GM11168 (cell line): ENCODE measurements around the gene ZNF414.
"Not testable (repeated sequence)": the region's sequence is repeated elsewhere in the genome, so short reads cannot be mapped to it uniquely, and the experiment has no call there.

Experiments
- in situ Hi-C: fragments of 300-500 bp; cut with MboI; formaldehyde crosslinking; loops from one replicate; pipeline ENCODE4 v1.12.0; 2022; ENCODE audit warnings: low sequenced_read_pairs; ENCODE audit not compliant: unreplicated experiment

Gene ZNF414

DNA sequence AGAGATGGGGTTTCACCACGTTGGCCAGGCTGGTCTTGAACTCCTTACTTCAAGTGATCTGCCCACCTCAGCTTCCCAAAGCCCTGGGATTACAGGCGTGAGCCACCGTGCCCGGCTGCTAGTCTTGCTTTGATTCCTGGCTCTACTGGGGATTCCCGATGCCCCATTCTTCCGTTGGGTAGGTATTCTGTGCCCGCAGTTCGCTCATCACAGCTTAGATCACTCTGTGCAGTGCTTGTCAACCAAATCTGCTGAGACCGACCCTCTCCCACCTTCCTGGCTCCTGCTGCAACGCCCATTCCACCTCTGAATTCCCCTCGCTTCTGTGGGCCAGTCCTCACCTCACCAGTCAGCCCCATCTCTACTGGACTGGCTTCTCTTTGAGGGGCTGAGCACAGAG, 4.6 kb upstream of the ZNF414 start:
- in situ Hi-C loops, result no loop called here

DNA sequence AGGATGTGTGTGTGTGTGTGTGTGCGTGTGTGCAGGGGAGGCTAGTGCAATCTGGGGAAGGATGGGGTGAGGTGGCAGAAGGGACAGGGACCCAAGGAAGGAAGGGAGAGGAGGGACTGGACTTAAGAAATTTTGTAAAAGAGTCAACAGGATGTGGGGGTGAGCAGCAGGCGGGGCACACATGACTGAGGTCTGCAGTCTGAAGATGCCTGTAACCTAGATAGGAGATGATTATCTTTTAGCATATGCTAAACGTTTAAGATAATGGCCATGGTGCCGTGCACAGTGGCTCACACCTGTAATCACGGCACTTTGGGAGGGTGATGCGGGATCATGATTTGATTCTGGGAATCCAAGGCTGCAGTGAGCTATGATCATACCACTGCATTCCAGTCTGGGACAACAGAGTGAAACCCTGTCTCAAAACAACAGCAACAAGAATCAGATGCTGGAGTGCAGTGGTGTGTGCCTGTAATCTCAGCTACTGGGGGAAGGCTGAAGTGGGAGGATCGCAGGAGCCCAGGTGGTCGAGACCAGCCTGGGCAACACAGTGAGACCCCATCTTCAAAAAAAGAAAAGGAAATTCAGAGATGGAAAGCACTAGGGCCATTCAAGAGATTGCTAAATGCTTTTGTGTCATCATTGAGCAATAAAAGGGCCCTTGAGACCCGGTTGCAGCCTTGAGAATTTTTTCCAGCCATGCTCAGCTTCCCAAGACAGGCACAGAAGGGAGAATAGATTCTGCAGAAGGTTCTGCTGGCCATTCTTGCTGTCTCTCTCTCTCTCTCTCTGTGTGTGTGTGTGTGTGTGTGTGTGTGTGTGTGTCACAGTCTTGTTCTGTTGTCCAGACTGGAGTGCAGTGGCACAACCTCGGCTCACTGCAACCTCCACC, 3.8 kb upstream of the ZNF414 start:
- in situ Hi-C loops, result no loop called here

DNA sequence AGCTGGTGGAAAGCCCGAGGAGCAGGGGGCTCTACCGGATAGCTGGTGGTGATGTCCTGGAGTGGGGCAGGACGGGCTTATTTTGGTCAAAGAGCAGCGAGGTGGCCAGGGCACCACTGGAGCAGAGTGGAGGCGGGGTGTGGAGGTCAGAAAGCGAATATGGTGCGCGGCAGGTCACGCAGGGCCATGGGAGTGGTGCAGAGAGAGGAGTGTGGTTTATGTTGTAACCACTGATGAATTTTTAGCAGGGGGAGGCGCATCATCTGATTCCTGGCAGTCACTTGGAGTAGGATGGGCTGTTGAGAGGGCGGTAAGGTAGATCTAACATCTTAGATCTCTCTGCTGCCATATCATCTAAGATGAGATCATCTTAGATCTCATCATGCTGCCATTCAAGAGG, 1.4 kb upstream of the ZNF414 start:
- in situ Hi-C loops, result no loop called here

DNA sequence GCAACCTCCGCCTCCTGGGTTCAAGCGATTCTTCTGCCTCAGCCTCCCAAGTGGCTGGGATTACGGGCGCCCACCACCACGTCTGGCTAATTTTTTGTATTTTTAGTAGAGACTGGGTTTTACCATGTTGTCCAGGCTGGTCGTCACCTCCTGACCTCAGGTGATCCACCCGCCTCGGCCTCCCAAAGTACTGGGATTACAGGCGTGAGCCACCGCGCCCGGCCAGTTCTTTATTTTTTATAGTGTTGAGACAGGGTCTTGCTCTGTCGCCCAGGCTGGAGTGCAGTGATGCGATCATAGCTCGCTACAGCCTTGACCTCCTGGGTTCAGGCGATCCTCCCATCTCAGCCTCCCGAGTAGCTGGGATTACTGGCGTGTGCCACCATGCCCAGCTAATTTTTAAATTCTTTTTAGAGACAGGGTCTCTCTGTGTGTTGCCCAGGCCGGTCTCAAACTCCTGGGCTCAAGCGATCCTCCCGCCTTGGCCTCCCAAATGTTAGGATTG, 590 bp upstream of the ZNF414 start:
- in situ Hi-C loops, result not testable (repeated sequence)

DNA sequence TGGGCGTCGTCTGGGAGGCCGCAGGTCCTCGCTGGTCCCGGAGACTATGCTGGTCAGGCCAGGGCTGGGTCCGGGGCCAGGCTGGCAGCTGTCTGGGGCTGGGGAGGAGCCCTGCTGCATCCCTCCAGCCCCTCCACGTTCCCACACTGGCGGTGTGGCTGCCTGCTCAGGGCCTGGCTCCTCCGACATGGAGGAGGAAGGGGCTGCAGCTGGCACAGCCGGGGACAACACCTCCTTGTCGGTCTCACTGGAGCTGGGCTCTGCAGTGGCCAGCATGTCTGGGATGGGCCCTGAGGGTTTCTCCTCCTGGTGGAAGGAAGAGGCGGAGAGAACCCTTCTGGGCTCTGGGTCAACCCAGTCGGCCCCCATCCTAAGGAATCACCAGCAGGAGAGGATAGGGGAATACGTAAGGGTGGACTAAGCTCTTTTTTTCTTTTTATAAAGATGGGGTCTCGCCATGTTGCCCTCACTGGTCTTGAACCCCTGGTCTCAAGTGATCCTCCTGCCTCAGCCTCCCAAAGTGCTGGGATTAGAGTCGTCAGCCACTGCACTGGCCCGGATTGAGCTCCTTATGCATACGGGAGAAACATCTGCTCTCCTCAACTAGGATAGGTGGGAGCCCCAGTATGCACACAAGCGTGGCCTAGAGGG, 806 bp downstream of the ZNF414 start:
- in situ Hi-C loops, result no loop called here

DNA sequence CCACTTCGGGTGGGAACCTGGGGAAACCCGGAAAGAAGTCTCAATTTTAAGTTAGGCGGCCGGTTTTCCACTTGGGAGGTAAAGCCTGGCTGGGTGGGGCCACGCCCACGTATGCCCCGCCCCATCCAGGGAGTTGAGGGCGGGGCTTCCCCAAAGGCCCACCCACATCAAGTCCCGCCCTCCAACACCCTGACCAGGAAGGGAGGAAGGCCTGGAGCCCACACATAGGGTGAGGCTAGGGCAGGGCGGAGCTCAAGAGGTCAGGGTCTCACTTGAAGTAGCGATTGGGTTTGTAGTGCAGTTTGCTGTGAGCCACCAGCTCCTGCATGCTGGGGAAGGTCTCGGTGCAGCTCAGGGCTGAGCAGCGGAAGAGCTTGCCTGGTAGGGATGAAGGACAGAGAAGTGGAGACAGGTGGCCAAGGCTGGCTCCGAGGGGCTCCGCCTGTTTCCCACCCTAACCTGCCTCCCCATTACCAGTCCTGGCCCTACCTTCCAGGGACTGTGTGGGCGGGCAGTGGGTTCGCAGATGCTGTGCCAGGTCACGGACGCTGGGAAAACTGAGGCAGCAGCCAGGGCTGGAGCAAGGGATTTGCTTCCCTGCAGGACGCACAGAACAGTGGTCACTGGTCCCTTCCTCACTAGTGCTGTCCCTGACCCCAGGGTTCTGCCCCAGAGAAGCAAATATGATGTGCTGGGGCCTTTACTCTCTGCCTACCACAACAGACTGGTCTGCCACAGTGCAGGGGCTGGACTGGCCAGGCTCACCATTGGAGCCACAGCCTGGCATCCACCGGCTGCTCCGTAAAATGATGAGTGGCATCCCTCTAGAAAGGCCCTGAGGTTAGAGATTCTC, 1.6 kb downstream of the ZNF414 start:
- in situ Hi-C loops, result no loop called here

DNA sequence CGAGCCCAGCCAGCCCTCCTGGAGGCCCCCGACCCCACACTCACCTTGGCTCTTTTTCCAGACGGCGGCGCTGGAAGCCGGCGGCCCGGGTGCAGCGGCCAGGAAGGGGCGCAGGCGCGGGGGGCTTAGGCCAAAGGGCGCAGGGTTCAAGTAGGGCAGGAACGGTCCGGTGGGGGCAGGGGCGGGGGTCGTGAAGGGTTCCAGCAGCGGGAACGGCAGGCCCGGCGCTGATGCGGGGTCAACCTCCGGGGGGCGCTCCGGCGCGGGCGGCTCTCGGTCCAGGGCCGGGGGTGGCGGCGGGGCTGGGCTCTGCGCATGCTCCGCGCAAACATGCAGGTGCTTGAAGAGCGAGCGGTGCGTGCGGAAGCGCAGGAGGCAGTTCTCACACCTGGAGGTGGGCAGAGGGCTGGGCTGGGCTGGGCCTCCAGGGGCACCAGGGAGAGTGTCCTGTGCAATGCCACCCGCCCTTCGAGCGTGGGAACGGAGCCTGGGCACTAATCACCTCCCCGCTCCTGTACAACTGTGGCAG, 2.3 kb downstream of the ZNF414 start:
- in situ Hi-C loops, result no loop called here

DNA sequence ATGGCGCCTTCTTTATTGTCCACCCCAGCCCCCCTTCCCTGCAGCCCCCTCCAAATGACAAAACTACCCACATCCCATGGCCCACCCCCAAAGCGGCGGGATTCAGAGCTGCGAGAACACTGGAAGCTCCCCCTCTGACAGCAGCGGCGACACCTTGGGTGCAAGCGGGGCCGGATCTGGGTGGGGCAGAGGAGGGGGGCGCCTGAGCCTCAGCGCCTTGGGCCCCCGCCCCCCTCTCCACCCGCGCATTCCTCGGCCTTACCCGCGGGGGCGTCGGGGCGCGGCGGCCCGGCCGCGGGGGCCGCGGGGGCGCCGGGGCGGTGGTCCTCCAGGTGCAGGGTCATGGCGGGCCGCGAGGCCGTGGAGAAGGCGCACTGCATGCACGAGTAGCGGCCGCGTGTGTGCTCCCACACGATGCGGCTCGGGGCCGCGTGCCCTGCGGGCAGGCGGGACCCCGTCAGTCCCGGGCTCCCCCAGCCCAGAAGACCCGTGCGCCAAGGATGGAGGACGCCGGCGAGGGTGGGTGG, 3.3 kb downstream of the ZNF414 start:
- in situ Hi-C loops, result no loop called here

DNA sequence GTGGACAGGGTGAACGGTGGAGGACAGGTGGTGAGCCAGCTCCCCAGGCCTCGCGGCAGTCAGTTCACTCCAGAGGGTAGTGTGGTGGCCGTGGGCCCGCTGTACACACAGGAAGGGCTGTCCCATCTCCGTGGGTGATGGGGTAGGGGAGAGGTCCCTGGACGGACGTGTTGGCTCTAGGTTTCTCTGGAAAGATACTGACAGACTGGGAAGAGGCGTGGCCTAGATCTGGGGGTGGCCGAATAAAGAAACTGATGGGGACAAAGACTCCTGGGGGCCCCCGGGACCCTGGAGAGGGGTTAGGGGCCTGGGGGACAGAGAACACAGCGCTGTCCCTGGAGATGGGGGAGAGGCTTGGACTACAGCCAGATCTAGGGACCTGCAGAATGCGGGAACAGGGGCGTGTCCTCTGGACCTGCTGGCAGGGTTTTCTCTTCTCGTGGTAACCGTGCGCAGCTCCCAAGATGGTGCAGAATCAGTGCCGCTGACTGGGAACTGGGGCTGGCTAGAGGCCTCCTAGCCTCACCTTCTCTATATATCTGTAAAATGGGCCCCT, 7.5 kb downstream of the ZNF414 start:
- in situ Hi-C loops, result loop anchor here (10.0 kb wide), 1 partner anchor 92 kb away; the partner anchor contains the start of gene MARCHF2

DNA sequence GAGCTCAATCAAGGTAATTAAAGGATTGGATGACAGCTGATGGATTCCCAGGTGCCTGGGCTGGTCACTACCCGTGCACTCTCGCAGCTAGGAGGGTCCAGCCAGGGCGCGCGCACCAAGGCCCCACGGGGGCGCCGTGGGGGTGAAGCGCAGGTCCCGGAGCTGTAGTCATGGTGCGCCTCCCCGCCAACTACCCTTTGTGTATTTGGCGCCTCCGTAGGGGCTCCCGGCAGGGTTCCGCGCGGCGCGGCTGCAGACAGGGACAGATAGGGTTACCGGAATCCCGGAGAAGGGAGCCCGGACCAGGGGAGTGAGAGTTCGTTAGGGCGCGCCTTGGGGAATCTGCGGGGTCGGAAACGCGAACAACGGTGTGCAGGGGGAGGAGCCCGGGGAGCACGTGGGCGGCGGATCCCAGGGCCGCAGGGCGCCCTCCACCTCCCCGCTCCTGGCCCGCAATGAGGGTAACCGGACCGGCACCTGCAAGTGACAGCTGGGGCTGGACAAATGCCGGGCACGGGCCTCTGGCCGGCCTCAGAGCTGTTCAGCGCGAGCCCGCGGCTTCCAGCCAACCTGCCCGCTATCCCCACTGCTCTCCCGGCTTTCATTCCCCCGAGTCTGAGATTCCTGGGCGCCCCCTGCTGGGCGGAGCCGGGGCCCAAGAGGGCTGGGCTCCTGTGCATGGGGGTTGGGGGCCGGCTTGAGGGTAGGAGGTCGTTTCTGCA, 8.1 kb downstream of the ZNF414 start:
- in situ Hi-C loops, result loop anchor here (10.0 kb wide), 1 partner anchor 91 kb away; the partner anchor contains the start of gene MARCHF2

DNA sequence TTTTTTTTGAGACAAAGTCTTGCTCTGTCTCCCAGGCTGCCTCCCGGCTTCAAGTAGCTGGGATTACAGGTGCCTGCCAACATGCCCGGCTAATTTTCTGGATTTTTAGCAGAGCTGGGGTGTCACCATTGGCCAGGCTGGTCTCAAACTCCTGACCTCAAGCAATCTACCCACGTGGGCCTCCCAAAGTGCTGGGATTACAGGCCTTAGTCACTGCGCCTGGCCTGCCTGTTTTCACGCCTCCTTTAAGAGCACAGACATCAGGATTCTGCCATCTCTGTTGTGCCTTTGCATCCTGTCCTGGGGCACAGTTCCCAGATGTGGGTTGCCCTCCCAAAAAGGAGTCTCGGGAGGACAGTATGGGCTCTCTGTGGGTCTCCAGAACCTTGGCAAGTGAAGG, 9.0 kb downstream of the ZNF414 start:
- in situ Hi-C loops, result loop anchor here (10.0 kb wide), 1 partner anchor 90 kb away; the partner anchor contains the start of gene MARCHF2

DNA sequence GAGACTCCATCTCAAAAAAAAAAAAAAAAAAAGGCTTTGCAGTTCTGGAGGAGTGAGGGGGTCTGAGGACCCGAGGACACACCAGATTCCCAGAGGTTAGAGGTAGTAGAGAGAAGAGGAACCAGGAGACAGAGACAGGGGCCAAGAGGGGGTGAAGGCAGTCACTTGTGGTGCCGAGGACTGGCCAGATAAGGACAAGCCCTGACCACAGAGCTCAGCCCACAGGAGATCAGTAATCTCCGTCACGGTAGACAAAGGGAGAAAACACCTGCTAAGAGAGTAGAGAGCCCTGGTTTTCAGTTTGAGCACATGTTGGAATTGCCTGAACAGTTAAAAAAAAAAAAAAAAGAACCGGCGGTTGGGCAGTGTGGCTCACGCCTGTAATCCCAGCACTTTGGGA, 9.8 kb downstream of the ZNF414 start:
- in situ Hi-C loops, result loop anchor here (10.0 kb wide), 1 partner anchor 89 kb away; the partner anchor contains the start of gene MARCHF2

DNA sequence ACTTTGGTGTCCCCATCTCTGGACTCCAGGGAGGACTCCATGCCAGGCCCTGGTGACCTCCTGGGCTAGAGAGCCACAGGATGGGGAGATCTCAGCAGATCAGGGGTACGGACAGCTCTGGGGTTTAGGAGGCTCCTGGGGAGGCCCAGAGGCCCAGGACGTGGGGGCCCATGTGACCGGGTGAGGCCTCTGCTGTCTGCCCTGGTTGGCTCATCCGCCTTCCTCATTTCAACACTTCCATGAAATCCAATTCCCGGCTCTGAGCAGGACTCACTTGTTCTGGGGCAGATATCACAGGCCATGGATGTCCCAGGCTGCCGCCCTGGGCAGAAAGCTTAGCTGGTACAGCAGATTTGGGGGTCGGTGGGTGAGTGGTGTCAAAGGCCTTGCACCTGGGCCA, 10.5 kb downstream of the ZNF414 start:
- in situ Hi-C loops, result loop anchor here (10.0 kb wide), 1 partner anchor 89 kb away; the partner anchor contains the start of gene MARCHF2

DNA sequence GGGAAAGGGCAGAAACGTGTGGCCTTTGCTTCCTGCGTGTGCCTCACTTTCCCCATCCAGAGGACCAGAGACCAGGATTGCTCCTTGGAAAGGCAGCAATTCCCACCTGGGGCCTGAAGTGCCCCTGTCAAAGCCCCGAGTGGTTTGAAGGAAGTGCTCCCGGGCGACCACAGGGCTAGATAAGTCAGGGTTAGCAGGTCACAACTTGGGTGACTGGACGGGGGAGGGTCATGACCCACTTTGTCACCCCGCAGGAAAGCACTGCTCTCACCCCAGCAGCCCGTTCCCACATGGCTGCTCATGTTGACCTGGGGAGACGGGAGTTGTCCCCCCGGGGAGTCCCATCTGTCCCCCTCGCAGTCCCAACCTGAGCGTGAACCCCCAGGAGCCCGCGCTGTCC, 12.0 kb downstream of the ZNF414 start:
- in situ Hi-C loops, result loop anchor here (10.0 kb wide), 1 partner anchor 87 kb away; the partner anchor contains the start of gene MARCHF2

DNA sequence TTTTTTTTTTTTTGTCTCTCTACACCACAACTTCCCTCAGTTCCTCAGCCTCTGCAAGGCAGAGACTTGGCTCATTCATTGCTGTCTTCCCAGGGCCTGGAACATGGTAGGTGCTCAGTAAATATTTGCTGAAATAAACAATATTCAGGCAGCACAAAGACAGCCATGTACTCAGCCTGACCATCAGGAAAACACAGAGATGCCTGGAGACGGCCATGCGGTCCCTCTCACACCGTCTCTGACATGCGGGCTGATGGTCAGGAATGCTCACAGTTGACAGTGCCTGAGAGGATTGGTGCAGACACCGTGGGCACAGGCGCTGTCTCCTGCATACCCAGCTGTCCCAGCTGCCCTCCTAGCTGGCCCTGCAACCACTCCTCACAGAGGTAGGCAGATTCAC, 12.5 kb downstream of the ZNF414 start:
- in situ Hi-C loops, result loop anchor here (10.0 kb wide), 1 partner anchor 87 kb away; the partner anchor contains the start of gene MARCHF2

DNA sequence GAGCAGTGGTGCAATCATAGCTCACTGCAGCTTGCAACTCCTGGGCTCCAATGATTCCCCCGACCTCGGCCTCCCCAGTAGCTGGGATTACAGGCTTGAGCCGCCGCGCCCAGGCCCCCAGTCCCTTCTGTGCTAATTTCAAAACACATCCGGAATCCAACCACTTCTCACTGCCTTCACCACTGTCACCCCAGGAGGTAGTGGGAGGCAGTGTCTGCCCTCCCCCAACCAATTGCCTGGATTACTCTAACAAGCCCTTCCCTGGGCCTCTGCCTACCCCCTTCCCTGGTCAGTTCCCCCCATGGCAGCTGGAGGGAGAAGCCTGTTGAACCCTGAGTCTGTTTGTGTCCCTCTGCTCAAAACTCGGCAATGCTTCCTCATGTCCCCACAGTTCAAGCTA, 13.8 kb downstream of the ZNF414 start:
- in situ Hi-C loops, result loop anchor here (10.0 kb wide), 1 partner anchor 85 kb away; the partner anchor contains the start of gene MARCHF2

DNA sequence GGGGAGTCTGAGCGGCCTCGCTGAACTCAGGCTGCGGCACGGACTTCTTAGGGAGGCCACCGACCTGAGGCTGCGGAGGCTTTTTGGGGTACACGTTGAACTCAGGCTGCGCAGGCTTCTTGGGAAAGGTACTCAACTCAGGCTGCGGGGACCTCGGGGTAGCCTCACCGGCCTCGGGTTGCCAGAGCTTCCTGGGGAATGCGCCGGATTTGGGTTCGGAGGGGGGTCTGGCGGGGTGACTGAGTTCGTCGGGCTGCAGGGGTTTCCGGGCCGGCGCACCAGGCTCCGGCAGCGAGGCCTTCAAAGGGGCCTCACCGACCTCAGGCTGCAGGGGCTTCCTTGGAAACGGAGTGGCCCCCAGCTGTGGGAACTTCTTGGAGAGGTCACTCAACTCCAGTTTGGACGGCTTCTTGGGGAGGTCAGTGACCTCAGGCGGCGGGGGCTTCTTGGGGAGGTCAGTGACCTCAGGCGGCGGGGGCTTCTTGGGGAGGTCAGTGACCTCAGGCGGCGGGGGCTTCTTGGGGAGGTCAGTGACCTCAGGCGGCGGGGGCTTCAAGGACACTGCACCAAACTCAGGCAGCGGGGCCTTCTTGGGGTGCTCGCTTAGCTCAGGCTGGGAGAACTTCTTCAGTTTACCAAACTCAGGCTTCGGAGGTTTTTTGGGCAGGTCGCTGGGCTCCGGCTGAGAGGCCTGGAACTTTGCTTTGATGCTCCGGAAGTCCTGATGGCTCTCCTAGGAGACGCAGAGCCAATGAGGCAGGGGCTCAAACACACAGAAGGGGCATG, 14.7 kb downstream of the ZNF414 start:
- in situ Hi-C loops, result no loop called here

DNA sequence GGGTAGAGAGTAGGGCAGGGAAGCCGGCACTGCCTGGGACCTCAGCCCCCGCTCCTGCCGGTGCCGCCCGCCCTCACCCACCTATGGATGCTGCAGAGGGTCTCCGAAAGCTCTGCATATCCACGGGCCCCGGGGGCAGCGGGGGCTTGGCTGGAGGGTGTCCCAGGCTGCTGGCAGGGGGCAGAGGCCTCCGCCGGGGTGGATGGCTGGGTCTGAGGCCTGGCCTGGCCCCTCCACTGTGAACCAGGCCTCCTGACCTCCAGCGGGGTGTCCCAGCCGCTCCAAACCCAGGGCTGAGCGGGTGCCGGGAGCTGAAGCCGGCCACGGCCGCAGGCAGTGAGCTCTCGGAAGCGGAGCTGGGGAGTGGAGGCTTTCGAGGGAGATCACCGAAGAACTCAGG, 15.7 kb downstream of the ZNF414 start:
- in situ Hi-C loops, result no loop called here
